HFFc6 (cell line): ENCODE measurements around the gene NSFL1C. TPM values are rescaled to one million over a fixed set of nuclear protein-coding genes. Genes with fewer than 3 reads are reported as not detected.

Experiments
- DNase-seq: peaks from one replicate; pipeline ENCODE4 v3.0.0-alpha.2; 2018
- H3K27ac Mint-ChIP-seq: 2 replicates; pipeline ENCODE4 v1.8.0; 2020; ENCODE audit warnings: mild to moderate bottlenecking, mixed read lengths
- H3K27me3 Mint-ChIP-seq: 2 replicates; pipeline ENCODE4 v1.8.0; 2021; ENCODE audit warnings: mild to moderate bottlenecking, moderate library complexity, mixed read lengths; ENCODE audit not compliant: insufficient read depth
- H3K36me3 Mint-ChIP-seq: 2 replicates; pipeline ENCODE4 v1.8.0; 2021; ENCODE audit warnings: low read depth, mixed read lengths
- H3K4me1 Mint-ChIP-seq: 2 replicates; pipeline ENCODE4 v1.8.0; 2020; ENCODE audit warnings: low read depth, mixed read lengths
- H3K4me3 Mint-ChIP-seq: 2 replicates; pipeline ENCODE4 v1.8.0; 2020; ENCODE audit warnings: mild to moderate bottlenecking, moderate library complexity, mixed read lengths
- H3K9me3 Mint-ChIP-seq: 2 replicates; pipeline ENCODE4 v1.8.0; 2020; ENCODE audit warnings: mild to moderate bottlenecking, mixed read lengths
- total RNA-seq, 6 experiments: library from RNA; stranded (reverse); fragmentation: NEBNext Ultra II Directional; extraction: Animal tissue kit (Norgen Biotek cat#: 25700); gene quantifications; 2 replicates in 1 of 6; 3 replicates in 5 of 6; pipeline ENCODE4 v1.2.3, GENCODE V29; 2021
- TF ChIP-seq, protein P1 (sequence below): fragments of 200-600 bp; sonication (generic); IDR thresholded peaks from 2 replicates; pipeline ENCODE4 v1.5.0; 2021; ENCODE audit warnings: antibody characterized with exemption, mild to moderate bottlenecking

NSFL1C gene
- total RNA-seq, 6 experiments from 2014 or later: 85.4 to 125 (median 103) TPM

DNA sequence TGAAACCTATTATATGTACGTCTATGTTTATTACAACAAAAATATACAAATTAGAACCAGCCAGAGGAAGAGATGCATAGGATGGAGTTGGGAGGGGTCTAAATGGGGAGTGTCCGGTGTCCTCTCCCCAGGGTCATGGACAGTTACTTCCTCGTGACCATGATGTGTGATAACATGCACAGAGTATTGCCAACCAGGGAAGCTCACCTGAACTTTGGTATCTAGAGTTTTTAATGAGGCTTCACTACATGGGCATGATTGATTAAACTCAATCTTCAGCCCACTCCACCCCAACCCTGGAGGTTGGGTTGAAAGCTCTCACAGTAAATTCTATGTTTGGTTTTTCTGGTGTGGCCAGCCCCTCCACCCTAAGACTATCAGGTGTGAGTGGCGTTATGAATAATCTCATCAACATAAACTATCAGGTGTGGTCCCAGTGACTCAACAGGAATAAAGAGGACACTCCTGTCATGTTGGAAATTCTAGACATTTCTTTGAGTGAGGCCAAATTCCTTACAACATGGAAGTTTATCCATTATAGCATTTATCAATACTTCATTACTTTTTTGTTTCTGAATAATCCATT lies 37.4 kb downstream of the NSFL1C start:
- H3K36me3 Mint-ChIP-seq: no peaks in the 10 kb centered on the region; the same call in none of the 2 replicates
- H3K4me1 Mint-ChIP-seq: peaks cover 32% of the 10 kb centered on the region
- no peak overlapping the region for H3K4me3 Mint-ChIP-seq
- DNase-seq: no peak
- H3K27ac Mint-ChIP-seq: no peak overlapping the region
- TF ChIP-seq, protein P1, sequence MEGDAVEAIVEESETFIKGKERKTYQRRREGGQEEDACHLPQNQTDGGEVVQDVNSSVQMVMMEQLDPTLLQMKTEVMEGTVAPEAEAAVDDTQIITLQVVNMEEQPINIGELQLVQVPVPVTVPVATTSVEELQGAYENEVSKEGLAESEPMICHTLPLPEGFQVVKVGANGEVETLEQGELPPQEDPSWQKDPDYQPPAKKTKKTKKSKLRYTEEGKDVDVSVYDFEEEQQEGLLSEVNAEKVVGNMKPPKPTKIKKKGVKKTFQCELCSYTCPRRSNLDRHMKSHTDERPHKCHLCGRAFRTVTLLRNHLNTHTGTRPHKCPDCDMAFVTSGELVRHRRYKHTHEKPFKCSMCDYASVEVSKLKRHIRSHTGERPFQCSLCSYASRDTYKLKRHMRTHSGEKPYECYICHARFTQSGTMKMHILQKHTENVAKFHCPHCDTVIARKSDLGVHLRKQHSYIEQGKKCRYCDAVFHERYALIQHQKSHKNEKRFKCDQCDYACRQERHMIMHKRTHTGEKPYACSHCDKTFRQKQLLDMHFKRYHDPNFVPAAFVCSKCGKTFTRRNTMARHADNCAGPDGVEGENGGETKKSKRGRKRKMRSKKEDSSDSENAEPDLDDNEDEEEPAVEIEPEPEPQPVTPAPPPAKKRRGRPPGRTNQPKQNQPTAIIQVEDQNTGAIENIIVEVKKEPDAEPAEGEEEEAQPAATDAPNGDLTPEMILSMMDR: no peak
- peaks cover 2% of the 10 kb centered on the region; the same call in 1 of the 2 replicates for H3K27me3 Mint-ChIP-seq
- no peaks in the 10 kb centered on the region for H3K9me3 Mint-ChIP-seq

DNA sequence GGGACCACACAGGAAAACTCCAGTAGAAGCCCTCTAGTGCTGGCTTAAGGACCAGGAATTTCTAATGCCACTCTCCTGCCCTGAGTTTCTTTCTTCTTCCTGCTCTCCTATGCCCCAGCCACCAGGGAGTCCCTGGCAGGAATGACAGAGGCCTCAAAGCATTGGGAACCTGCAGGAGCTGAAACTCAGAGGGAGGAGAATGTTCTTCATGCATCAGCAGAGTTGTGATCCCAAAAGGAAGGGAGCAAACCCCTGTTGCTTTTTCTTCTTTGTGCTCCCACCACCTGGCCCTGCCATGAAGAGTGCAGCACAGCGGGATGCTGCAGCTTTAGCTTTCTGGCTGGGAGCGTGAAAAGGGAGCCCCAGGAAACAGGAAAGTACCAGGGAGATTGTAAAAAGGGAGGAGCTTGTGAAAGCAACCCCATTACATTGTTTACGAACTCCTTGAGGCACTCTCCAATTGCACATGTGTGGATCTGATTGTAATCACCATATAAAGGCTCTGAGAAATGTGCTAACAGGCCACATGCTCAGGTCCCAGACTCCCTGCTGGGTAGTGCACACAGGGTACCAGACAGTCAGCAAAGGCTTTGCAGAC lies 39.1 kb downstream of the NSFL1C start:
- H3K4me1 Mint-ChIP-seq: peaks cover 37% of the 10 kb centered on the region
- H3K27ac Mint-ChIP-seq: no peak overlapping the region
- DNase-seq: peak; percentile 15

DNA sequence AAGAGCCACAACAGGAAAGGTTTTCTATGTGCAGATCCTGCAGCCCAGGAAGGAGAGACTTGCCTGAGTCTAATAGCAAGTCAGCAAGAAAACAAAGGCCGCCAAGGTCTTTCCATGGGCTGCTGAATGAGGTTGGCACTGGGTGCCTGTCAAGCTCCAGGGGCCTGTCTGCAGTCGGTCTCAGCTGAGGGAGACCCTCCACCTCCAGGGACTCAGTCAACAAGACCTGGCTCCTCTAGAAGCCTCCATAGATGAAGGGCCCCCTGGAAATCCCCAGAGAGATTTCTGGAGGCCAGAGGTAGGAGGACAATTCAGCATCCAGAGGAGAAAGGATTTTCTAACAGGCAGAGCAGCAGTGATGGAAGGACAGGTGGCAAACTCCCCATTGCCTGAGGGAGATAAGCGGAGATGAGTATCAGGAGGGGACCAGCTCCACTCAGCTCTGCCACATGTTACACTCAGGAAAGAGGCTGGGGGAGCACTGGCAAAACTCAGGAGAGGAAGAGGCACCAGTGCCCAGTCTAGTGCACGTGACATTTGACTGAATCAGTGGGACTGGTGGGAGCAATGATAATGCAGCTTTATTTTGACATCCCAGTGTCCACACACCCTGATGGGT lies 40.3 kb downstream of the NSFL1C start:
- Mint-ChIP-seq H3K4me3 (no peak overlapping the region), H3K27ac (no peak overlapping the region), H3K4me1 (peaks cover 37% of the 10 kb centered on the region), H3K9me3 (peaks cover under 1% of the 10 kb centered on the region; the same call in 1 of the 2 replicates), H3K27me3 (0 out of 2 replicates have a peak, but pooled peaks cover 2% of the 10 kb centered on the region), H3K36me3 (peaks cover 4% of the 10 kb centered on the region; the same call in 1 of the 2 replicates)
- DNase-seq: no peak
- TF ChIP-seq, protein P1: no peak

More for the DNA sequence above, 39.1 kb downstream of the NSFL1C start:
- no peaks in the 10 kb centered on the region for H3K9me3 Mint-ChIP-seq
- H3K4me3 Mint-ChIP-seq: no peak overlapping the region
- H3K27me3 Mint-ChIP-seq: 0 out of 2 replicates have a peak, but pooled peaks cover 2% of the 10 kb centered on the region
- H3K36me3 Mint-ChIP-seq: peaks cover 4% of the 10 kb centered on the region
- TF ChIP-seq, protein P1: peak; percentile 13; the same call in 1 of the 2 replicates

DNA sequence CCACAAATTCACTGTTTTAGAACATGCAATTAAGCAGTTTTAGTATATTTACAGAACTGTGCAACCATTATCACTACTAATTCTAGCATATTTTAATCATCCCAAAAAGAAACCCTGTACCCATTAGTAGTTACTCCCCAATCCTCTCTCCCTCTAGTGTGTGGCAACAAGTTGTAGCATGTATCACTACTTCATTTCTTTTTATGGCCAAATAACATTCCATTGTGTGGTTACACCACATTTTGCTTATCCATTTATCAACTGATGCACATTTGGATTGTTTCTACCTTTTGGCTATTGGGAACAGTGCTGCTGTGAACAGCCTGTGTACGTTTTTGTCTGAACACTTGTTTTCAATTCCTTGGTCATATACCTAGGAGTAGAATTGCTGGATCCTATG lies 42.3 kb downstream of the NSFL1C start:
- Mint-ChIP-seq H3K4me1 (peaks cover 28% of the 10 kb centered on the region), H3K4me3 (no peak overlapping the region), H3K27ac (no peak overlapping the region; the same call in 1 of the 2 replicates), H3K27me3 (no peaks in the 10 kb centered on the region), H3K9me3 (peaks cover 16% of the 10 kb centered on the region), H3K36me3 (peaks cover 23% of the 10 kb centered on the region)
- DNase-seq: no peak
- TF ChIP-seq, protein P1: no peak

DNA sequence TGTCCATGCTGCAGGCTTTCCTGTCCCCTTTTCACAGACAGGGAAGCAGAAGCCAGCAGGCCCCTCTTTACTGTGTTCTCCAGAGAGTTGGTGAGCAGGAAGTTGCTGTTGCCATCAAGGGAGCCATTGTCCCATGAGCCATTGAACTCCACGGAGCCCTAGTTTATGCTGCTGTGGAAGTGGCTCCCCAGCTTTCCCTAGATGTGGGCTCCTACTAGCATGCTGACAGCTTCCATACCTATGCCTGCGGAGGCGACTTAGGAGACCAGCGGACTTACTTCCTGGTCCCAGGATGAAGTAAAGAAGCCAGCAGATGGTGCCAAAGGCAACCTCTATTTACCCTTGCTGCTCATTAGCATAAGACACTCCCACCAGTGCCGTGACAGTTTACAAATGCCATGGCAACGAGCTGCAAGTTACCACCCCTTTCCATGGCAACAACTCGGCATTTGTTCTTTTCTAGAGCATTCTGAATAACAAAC lies 43.0 kb downstream of the NSFL1C start:
- H3K36me3 Mint-ChIP-seq: peaks cover 23% of the 10 kb centered on the region
- H3K4me1 Mint-ChIP-seq: peaks cover 34% of the 10 kb centered on the region
- no peak overlapping the region for H3K4me3 Mint-ChIP-seq
- DNase-seq: peak; percentile 30
- H3K9me3 Mint-ChIP-seq: peaks cover 21% of the 10 kb centered on the region
- H3K27ac Mint-ChIP-seq: no peak overlapping the region; the same call in 1 of the 2 replicates
- TF ChIP-seq, protein P1: peak; percentile 15; the same call in 1 of the 2 replicates
- no peaks in the 10 kb centered on the region for H3K27me3 Mint-ChIP-seq
